ENCODE results near the gene IL12A.

The IL12A gene

DNA sequence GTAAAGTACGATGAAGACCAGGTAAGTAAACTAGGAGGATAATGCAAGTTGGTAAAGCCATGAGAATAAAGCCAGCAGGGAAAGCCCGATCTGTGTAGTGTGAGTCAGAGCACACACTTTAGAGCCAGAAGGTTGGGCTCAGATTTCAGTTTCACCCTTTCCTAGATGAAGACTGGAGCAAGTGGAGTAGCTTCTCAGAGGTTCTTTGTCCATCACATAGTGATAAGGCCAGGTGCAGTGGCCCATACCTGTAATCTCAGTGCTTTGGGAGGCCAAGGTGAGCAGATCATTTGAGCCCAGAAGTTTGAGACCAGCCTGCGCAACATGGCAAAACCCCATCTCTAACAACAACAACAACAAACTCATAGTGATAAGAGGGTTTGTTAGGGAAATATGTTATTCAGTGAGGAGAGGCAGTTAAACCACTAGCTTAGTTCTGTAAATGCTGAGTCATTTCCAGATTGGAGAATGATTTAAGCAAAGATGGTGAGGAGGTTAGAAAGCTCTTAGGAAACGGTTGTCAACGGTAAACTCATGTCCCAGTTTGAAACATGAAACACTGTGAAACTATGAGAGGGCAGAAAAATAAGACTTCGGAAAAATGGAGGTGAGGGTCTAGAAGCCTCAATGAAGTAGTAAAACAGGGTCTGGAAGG lies 39.0 kb downstream of the IL12A start:
- DNase-seq, result no peak

DNA sequence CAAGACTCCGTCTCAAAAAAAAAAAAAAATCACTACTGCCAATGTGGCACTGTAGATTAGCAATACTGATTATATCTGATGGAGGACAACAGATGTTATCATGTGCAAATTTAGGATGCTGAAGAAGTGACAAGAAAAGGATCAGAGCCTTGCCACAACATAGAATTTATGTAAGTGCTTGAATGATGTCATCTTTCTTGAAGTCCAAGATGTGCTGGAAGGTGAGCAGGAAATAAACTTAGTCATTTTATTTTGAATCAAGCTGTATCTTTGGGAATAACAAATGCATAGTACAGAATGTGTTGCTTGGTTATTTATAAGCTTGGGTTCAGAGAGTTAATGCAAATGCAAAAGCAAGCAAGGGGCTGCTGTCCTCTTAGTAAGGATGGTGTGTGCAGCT lies 47.1 kb downstream of the IL12A start:
- DNase-seq, result no peak

DNA sequence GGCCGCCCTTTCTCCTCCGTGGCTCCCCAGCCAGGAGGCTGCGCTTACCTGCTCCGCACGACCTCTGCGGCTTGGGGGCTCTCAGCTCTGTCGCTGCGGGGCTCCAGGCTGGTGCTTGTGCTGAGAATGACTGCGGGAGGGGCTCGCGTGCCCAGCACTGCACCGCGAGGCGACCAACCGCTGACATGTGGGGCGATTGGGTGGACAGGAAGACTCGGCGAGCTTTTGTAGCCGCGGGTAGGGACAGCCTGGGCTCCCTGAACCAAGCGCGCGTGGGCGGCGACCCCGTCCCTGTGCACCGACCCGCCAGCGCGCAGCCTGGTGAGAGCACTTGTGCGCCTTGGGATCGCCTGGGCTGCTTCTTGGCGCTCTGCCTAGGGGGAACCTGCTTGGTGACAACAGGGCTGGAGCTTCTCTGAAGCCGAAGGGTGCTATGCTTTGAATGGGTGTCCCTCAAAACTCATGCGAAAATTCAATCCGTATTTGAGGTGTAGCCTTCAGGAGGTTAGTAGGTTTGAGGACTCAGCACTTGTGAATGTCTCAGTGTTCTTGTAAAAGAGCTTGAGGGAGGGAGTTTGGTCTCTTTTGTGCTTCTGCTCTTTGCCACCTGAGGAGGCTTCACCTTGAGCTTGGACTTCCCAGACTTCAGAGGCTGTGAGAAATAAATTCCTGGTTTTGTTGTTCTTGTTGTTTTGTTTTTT lies 50.4 kb downstream of the IL12A start:
- no peak for DNase-seq

DNA sequence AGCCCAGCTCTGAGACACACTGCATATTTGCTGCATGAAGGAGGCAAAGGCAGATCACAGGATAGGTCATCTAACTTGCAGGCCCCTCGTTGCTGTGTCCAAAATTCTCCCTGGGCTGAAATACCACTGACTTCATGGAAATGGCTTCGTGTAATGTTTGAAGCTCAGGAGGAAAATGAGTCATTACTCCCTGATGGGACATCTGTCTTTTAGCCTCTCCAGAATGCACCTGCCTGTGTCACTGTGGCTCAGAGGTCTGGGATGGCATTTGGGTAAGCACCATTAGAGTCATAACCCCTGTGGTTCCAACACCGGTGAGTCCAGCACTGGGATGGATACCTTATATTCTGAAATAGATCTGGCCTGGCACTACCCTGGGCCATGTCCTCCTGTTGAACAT lies 51.5 kb downstream of the IL12A start:
- DNase-seq, result no peak

DNA sequence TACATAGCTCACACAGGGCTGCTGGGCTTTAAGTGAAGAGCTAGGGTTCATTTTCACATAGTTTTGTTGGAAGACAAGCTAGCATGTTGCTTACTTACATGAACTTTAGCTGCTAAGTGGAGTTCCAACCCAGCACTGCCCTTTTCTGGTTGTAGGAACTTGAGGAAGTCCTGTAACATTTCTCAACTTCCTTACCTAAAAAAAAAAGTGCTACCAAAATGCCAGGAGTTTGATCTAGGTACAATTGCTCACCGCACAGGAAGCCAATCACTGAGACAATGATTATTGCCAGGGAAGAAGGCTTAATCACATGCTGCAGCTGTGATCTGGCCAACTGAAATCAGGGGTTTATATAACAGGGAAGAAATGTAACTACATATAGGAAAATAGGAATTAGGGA lies 52.8 kb downstream of the IL12A start:
- no peak for DNase-seq

DNA sequence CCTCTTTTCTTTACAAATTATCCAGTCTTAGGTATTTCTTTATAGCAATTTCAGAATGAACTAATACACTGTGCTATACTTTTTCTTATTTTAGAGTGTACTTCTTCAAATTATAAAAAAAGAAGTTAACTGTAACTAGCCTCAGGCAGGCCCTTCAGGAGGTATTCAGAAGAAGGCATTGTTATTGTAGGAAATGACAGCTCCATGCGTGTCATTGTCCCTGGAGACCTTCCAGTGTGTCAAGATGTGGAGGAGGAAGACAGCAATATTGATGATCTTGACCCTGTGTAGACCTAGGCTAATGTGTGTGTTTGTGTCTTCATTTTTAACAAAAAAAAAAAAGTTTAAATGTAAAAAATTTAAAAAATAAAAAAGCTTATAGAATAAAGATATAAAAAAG lies 55.5 kb downstream of the IL12A start:
- no peak for DNase-seq
